ES-I3 (cell line): Measurements from ENCODE around the gene PCNX4.

Experiments
- H3K36me3 ChIP-seq: 2 replicates; pipeline ENCODE4 v1.6.1; 2013; ENCODE audit warnings: mild to moderate bottlenecking, low read length, control low read depth, moderate library complexity; ENCODE audit not compliant: insufficient read depth
- H3K4me1 ChIP-seq: 2 replicates; pipeline ENCODE4 v1.6.1; 2013; ENCODE audit warnings: mild to moderate bottlenecking, control low read depth, low read length; ENCODE audit not compliant: insufficient read depth
- H3K9ac ChIP-seq: 2 replicates; pipeline ENCODE4 v1.6.1; 2013; ENCODE audit warnings: low read depth, mild to moderate bottlenecking, low read length, moderate library complexity
- H3K9me3 ChIP-seq: 2 replicates; pipeline ENCODE4 v1.6.1; 2013; ENCODE audit warnings: mild to moderate bottlenecking, low read length, moderate library complexity; ENCODE audit not compliant: control insufficient read depth, insufficient read depth

Gene PCNX4

DNA sequence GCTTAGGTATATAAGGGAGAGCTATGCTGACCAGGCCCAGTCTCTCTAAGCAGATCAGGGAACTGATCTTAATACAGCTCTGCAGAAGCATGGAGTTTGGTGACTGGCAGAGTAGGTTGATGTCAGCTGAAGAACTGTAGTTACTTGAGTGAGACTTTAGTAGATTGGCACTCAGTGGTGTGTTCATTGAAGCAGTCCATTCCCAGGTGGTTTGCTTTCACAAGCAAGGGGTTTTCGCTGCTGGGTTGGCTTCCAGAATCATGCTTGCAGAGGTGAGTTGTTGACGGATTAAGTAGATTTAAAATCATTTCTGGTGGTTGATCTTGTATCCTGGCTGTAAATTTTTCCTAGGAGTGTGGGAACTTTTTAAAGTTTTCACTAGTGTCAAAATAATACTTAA lies 80.0 kb downstream of the PCNX4 start:
- Histone ChIP-seq H3K9ac (no peak overlapping the region), H3K4me1 (no peaks in the 10 kb centered on the region), H3K9me3 (no peaks in the 10 kb centered on the region; the same call in 1 of the 2 replicates), H3K36me3 (no peaks in the 10 kb centered on the region)

DNA sequence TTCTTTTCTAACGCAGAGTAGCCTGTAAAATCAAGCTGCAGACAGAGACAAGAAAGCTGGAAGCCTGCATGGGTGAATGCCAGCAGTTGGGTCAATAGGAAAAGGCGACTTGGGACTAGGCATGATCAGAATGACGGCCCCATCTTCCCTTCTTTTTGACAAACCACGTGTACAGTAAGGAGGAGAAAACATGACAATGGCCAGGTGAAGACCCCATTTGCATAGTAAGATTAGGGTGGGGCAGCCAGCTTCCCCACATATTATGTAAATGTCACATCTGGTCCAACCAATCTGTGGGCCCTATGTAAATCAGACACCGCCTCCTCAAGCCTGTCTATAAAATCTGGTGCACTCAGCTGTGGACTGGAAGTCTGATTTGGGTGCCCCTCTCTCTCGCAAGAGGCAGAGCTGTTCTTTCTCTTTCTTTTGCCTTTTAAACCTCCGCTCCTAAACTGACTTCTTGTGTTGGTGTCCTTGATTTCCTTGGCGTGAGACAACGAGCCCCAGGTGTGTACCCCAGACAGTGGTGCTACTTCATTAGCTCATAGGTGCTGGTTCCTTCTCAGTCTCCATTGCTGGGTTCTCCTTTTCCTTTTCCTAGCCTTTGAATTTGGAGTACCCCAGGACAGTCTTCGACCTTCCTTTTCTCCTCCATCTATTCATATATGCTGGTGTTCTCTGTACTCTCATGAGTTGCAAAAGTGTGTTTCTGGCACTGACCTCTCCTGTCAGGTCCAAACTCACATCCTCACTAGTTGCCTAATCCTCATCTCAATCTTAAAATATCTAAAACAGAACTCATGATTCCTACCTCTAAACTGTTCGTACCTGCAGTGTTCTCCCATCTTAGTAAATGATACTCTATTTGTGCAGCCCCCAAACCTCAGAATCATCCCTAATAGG lies 82.9 kb downstream of the PCNX4 start:
- Histone ChIP-seq H3K9me3 (peaks cover 2% of the 10 kb centered on the region; the same call in 1 of the 2 replicates), H3K4me1 (no peaks in the 10 kb centered on the region), H3K36me3 (no peaks in the 10 kb centered on the region), H3K9ac (no peak overlapping the region)

GRCh38 chr14:60175255-60175902 lies 83.7 kb downstream of the PCNX4 start:
- no peaks in the 10 kb centered on the region for H3K4me1 ChIP-seq
- peaks cover 2% of the 10 kb centered on the region; the same call in 1 of the 2 replicates for H3K9me3 ChIP-seq
- H3K36me3 ChIP-seq, result no peaks in the 10 kb centered on the region
- no peak overlapping the region for H3K9ac ChIP-seq

GRCh38 chr14:60178164-60178563 lies 86.4 kb downstream of the PCNX4 start:
- Histone ChIP-seq H3K36me3 (no peaks in the 10 kb centered on the region), H3K4me1 (no peaks in the 10 kb centered on the region), H3K9me3 (0 out of 2 replicates have a peak, but pooled peaks cover 2% of the 10 kb centered on the region), H3K9ac (no peak overlapping the region)

- Histone ChIP-seq H3K36me3 (no peaks in the 10 kb centered on the region), H3K9ac (no peak overlapping the region), H3K9me3 (0 out of 2 replicates have a peak, but pooled peaks cover 2% of the 10 kb centered on the region), H3K4me1 (no peaks in the 10 kb centered on the region)
Measured at GRCh38 chr14:60178820-60179219, 87.1 kb downstream of the PCNX4 start.

DNA sequence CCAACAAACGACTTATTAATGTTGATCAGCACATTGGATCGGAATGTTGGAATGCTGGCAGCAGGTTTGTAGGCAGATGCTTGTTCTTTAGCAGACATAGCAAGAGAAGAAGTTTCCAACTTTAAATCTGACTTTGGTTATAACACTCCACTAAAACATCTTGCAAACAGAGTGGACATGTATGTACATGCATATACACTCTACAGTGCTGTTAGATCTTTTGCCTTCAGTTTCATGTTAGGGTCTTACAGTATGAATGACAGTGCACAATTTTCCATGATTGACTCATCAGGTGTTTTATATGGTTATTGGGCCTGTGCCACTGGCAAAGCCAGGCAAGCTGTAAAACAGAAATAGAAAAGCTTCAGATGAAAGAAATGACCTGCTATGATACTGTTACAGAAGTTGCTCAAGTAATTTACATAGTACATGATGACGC lies 87.7 kb downstream of the PCNX4 start:
- no peaks in the 10 kb centered on the region for H3K36me3 ChIP-seq
- H3K9me3 ChIP-seq, result 0 out of 2 replicates have a peak, but pooled peaks cover 2% of the 10 kb centered on the region
- H3K9ac ChIP-seq, result no peak overlapping the region
- H3K4me1 ChIP-seq, result peaks cover under 1% of the 10 kb centered on the region; the same call in 1 of the 2 replicates

GRCh38 chr14:60183138-60183537 lies 91.4 kb downstream of the PCNX4 start:
- H3K9me3 ChIP-seq, result 0 out of 2 replicates have a peak, but pooled peaks cover 2% of the 10 kb centered on the region
- H3K4me1 ChIP-seq, result peaks cover 13% of the 10 kb centered on the region
- no peak overlapping the region for H3K9ac ChIP-seq
- H3K36me3 ChIP-seq, result no peaks in the 10 kb centered on the region

GRCh38 chr14:60183741-60184140 lies 92.0 kb downstream of the PCNX4 start:
- Histone ChIP-seq H3K36me3 (no peaks in the 10 kb centered on the region), H3K9me3 (no peaks in the 10 kb centered on the region), H3K4me1 (peaks cover 13% of the 10 kb centered on the region), H3K9ac (peak overlapping the region; percentile 41; the same call in 1 of the 2 replicates)

- no peaks in the 10 kb centered on the region for H3K36me3 ChIP-seq
- H3K9me3 ChIP-seq, result no peaks in the 10 kb centered on the region
- peaks cover 13% of the 10 kb centered on the region for H3K4me1 ChIP-seq
- H3K9ac ChIP-seq, result peak overlapping the region; percentile 41
Measured at GRCh38 chr14:60184146-60184904, 92.6 kb downstream of the PCNX4 start.

DNA sequence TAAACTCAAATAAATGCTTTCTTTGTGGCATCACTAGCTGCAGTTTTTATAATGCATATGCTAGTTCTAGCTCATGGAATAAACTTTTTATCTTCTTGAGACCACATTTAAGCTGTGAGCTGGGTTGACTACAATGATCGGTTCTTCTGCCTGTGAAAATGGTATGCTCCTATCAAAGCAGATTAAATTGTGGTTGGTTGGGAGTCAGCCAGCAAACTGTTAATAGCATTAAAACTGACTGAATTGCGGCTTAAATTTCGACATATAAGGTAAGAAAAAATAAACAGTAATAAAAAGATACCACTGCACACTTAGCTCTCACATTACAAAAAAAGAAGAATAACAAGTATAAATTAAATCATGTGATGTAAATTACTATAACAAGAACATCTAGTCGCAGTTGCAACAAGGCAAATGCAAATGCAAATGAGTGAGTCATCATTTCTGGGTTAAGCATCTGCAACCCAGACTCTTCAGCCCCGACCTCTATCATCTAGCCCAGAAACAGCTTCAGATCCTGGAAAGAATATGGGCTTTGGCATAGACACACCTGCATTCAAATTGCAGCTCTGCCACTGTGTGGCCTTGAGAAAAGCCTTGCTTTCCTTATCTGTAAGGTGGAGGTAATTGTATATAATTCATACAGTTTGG lies 93.3 kb downstream of the PCNX4 start:
- H3K4me1 ChIP-seq, result peaks cover 13% of the 10 kb centered on the region

GRCh38 chr14:60188115-60188514 lies 96.4 kb downstream of the PCNX4 start:
- Histone ChIP-seq H3K36me3 (no peaks in the 10 kb centered on the region), H3K9me3 (no peaks in the 10 kb centered on the region), H3K4me1 (peaks cover 13% of the 10 kb centered on the region), H3K9ac (no peak overlapping the region)

More for the DNA sequence above, 93.3 kb downstream of the PCNX4 start:
- H3K9me3 ChIP-seq, result no peaks in the 10 kb centered on the region
- H3K36me3 ChIP-seq, result no peaks in the 10 kb centered on the region
- H3K9ac ChIP-seq, result no peak overlapping the region

DNA sequence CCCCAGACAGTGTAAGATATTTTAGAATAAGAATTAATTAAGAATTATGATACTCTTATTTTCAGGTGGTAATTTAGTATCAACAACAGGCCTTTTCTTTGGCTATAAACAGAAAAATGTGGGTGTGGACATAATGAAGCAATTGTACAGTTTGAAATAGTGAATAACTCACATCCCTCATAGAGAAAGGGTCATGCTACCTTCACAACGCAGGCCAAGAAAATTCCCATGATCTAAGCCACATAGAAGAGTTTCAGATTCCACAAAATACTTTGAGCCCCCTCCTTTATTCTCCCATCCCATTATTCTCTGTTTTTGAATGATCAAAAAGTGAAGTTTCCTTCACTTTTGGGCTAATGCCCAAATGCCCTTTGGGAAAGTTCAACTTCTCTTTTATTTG lies 97.0 kb downstream of the PCNX4 start:
- Histone ChIP-seq H3K4me1 (peaks cover 13% of the 10 kb centered on the region), H3K9ac (no peak overlapping the region), H3K36me3 (no peaks in the 10 kb centered on the region), H3K9me3 (no peaks in the 10 kb centered on the region)

DNA sequence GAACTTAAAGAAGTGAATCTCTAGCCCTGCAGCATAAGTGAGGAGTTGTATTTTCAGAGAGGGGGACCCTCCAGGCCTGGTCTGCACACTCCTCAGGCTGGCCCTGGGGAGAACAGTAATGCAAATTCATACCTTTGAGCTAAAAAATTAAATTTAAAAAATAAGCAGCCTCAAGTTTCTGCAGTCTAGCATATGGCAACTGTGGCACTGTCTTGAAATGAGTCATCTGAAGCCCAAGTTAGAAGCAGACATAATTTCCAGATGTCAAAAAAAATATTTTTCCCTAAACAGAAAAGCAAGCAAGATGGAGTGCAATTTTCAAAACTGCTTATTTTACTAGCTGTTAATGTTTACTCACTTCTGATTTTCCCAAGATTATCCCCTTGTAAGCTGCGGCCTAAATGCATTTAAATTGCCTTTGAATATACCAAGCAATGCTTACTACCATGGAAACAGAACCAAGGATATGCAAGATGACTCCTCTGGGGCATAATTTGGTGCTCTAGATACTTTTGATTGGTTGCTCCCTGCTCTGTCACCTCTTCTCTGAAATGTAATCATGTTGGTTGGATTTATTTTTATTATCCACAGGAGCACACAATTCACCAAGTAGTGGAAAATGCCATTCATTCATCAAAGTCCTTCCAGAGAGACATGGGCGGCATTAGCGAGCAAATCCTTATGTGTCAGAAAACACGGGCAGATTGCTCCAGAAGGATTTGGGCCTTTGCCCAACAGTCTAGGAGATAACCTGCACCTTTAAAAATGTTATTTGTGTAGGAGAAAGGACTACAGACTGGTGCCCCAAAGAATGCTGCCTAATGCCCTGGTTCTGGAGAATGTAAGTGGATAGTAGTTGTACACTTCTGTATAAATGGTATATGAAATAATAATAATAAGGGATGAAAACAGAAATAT lies 98.5 kb downstream of the PCNX4 start:
- Histone ChIP-seq H3K4me1 (peaks cover 5% of the 10 kb centered on the region; the same call in 1 of the 2 replicates), H3K9ac (no peak overlapping the region), H3K9me3 (no peaks in the 10 kb centered on the region), H3K36me3 (no peaks in the 10 kb centered on the region)
